Stimulated activated CD8-positive, alpha-beta memory T cell treated with anti-CD3 and anti-CD28 coated beads, Interleukin-2, amount 100 ng/mL, for 48 hours (primary cell): ENCODE data around the gene ZNF580.

Experiments
- DNase-seq, 2 donors: peaks; one replicate each; pipeline ENCODE4 v3.0.0-alpha.2; 2020; ENCODE audit warnings: low read depth in 2 of 2

The ZNF580 gene

DNA sequence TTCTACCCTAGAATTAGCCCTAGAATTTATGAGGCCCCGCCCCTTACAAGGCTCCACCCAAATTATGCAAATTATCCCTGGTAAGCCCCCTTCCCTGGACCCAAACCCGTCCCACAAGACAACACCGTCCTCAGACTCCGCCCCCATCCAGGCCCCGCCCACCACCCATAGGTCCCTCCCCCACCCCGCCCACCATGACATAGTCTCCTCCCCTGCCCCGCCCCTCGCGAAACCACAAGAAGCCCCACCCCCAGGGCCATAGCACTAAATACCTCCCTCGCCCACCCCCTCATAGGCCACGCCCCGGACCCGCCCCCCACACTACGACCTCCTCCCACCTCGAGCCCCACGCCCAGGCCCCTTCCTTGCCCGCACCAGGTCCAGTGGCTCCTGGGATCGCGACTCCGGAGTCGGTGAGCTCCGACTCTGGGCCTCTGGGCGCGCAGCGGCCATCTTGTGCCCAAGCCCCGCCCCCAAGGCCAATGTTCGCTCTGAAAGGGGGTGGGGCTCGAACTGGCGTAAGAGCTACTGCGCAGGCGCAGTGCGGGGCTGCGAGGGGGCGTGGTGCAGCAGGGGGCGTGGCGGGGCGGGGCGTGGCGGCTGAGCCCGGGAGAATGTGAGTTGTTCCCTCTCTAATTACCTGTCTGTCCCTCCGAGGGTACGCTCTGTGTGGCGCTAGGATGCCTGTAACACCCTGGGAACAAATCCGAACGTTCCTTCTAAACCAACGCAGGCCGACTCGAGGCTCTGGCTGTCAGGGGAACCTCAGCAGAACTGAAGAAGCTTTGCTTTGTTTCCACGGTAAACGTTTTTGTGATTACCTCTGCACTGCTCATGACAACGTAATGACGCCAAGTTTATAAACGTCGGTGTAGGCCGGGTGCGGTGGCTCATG, 16.4 kb upstream of the ZNF580 start, which contains the start of gene ZNF784:
TSS of gene ZNF784 (minus strand) at position 458 of the 895 bp plus-strand sequence. CDS start at position 453, 5 bp downstream.
- peak; percentile 89 to 96 for DNase-seq

DNA sequence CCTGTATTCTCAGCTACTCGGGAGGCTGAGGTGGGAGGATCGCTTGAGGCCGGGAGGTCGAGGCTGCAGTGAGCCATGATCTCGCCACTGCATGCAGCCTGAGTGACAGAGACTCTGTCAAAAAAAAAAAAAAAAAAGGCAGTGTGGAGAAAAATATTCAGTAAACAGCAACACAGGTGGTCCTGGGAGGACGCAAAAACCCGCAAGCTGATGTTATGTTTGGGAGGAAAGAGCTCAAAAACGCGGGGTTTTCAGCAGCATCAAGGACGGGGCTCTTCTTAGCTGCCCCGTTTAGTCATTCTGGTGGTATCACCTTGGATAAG, 15.8 kb upstream of the ZNF580 start:
- no peak for DNase-seq

DNA sequence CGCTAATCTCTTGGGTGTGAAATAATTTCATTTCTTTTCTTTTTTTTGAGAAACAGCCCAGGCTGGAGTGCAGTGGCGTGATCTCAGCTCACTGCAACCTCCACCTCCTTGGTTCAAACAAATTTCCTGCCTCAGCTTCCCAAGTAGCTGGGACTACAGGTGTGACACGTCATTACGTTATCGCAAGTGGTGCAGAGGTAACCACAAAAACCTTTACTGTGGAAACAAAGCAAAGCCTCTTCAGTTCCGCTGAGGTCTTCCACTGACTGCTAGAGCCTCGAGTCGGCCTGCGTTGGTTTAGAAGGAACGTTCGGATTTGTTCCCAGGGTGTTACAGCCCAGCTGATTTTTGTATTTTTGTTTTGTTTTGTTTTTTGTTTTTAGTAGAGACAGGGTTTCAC, 14.5 kb upstream of the ZNF580 start:
- DNase-seq, result no peak

DNA sequence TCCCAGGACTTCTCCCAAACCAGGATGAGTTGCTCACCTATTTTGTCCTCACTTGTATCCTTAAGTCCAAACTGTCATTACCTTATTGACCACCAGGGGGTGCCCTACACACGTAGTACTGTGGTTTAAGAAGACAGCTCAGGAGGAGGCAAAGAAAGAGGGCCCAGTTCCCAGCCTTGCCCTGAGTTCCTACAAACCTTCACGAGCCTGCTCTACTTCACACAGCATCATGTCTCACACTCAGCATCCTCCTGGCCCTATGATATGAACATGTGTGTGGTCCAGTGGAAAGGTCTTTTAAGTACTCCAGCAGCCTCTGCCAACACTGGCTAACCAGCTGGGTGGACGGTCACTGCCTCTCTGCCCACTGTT, 8.4 kb upstream of the ZNF580 start:
- DNase-seq, result peak; percentile 62 to 74

DNA sequence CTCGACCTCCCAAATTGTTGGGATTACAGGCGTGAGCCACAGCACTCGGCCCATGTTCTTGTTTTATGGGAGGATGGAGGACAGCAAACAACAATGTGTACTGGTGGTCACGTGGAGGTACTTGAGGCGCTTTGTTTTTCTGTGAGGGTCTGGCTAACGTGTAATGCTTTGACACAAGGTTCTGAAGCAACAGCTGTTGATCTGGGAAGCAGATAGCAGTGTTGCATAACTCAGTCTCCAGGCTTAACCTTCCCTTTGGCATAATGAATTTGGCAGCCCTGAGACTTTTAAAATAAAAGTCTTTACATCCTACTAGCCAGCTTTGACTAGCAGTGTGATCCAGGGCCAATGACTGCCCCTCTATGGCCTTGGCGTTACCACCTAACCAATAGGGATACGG, 6.9 kb upstream of the ZNF580 start:
- no peak for DNase-seq

DNA sequence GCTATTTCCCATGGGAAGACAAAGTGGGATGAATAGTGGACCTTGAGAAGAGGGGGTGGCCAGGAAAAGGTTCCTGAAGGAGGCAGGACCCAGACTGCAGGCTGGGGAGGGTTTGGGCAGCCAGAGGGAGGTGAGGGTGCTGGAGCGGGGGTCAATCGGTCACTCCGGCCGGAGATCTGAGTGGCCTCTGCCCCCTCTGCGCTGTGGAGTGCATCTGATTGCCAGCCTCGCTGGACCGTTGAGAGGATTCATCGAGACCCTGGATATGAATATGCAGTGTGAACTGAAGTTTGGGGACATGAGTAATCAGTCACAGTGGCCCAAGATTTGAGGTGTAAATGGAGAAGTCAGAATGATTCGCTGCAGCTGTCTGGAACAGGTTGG, 5.5 kb upstream of the ZNF580 start:
- no peak for DNase-seq

DNA sequence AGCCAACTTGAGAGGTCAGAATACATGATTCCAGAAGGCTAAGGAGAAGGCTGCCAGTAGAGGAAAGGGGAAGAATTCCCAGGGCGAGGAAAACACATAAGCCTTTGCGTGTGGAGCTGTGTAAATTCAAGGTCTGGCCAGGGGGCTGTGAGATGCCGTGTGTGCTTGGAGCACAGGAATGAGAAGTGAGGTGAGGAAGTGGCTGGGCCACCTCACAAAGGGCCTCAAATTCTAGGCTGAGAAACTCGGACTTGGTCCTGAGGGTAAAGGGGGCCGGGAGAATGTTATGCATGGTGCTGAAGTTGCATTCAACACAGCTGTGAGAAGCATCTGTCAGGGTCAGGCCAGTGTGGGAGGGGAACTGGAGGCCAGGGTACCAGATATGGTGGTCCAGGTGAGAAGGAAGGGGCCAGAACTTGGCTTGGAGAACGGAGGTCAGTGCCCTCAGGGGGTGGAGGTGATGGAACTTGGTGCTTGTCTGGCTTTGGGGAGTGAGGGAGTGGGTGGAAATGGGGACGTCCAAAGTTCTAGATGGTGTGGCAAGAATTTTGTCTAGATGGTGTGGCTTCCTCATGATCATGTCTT, 4.9 kb upstream of the ZNF580 start:
- no peak for DNase-seq

DNA sequence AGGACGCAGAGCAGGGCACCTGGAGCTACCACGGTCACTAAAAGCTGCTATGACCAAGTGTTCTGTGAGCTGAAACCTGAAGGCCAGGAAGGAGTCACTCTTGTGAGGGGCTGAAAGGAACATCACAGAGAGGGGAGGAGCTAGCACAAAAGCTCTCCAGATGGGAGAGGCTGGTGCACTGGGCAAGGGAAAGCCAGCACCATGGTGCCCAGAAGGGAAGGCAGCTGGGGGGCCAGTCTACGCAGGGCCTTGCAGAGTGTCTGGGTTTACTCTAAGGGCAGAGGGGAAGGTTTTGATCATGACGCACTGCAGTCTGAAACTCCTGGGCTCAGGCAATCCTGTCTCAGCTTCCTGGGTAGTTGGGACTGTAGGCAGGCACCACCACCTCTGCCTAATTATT, 4.1 kb upstream of the ZNF580 start:
- DNase-seq, result no peak

DNA sequence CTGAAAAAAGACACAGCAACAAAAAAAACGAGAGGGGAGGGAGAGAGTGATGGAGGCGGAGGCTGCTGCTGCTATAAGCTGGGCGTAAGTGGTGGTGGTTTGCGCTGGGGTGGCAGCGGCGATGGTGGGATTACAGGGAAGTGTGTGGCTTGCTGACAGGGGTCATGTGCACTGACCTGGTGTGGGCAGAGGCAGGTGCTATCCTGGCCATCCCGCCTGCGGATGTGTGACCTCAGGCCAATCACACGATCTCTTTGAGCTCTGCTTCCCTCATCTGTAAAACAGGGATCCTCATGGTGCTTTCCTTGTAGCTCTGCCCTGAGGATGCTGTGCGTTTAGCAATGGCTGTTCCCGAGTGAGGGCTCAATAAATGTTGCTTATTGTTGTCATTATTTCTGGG, 3.3 kb upstream of the ZNF580 start:
- no peak for DNase-seq

DNA sequence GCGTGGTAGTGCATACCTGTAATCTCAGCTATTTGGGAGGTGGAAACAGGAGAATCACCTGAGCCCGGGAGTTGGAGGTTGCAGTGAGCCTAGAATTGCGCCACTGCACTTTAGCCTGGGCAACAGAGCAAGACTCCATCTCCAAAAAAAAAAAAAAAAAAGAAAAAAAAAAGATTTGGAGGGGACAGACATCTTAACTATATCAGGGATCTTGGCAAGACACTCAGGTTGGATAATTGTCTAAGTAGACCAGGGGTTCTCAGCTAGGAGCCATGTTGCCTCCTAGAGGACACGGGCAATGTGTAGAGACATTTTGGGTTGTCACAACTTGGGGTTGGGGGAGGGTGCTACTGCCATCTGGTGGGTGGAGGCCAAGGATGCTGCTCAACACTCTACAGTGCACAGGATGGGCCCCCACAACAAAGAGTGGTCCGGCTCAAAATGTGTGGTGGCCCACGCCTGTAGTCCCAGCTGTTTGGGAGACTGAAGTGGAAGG, 1.9 kb upstream of the ZNF580 start:
- peak in 1 of 2 donors; percentile 59 for DNase-seq

DNA sequence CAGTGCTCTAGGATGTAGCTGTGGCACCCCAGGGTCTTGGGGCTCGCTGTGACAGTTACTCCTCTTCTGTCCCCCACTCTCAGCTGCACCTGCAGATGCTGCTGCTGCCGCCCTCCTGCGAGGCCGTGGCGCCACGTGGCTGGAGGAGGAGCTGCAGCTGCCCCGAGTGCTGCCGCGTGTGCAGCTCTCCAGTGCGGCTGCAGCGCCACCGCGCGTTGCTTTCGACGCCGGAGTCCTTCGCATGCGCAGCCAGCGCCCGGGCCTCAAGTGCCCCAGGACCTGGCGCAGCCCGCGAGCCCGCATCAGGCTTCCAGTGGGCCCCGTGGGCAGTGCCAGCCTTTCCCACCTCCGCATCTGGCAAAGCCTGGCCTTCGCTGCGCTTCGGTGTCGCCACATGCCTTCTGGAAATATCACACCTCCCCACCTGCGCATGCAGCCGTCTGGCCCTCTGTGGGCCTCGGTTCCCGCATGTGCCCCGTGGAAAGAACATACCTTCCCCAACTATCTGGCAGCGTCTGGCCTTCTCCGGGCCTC, 692 bp upstream of the ZNF580 start:
- DNase-seq, result peak; percentile 63 to 65

DNA sequence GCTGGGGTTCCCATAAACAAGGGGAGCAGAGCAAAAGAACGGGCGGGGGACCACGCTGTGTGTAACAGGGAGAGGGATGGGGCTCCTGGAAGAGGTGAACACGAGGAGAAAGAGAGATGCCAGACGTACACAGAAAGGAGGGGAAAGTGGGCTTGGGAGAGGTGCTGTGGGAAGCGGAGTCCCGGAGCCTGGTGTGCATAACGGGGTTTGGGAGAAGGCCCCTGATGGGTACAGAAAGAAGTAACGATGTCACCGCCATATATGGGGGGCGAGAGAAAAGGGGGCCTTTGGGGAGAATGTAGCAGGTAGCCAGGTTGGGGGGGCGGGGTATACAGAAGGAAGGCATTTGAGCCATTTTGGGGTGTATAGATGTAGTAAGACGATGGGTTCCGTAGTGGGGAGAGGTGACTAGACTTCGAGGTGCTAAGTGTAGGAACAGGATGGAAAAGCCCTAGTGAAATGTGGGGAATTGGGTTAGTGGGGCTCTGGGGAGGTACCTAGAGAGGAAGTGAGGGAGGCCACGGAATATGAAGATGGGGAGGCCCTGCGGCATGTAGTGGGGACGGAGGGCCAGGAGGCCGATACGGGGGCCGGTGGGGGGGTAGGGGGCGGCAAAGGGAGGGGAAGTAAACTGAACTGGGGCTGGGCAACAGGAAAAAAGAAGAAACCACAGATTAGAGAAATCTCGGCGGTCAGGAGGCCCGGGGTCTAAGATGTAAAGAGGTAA, 787 bp downstream of the ZNF580 start:
- no peak for DNase-seq

DNA sequence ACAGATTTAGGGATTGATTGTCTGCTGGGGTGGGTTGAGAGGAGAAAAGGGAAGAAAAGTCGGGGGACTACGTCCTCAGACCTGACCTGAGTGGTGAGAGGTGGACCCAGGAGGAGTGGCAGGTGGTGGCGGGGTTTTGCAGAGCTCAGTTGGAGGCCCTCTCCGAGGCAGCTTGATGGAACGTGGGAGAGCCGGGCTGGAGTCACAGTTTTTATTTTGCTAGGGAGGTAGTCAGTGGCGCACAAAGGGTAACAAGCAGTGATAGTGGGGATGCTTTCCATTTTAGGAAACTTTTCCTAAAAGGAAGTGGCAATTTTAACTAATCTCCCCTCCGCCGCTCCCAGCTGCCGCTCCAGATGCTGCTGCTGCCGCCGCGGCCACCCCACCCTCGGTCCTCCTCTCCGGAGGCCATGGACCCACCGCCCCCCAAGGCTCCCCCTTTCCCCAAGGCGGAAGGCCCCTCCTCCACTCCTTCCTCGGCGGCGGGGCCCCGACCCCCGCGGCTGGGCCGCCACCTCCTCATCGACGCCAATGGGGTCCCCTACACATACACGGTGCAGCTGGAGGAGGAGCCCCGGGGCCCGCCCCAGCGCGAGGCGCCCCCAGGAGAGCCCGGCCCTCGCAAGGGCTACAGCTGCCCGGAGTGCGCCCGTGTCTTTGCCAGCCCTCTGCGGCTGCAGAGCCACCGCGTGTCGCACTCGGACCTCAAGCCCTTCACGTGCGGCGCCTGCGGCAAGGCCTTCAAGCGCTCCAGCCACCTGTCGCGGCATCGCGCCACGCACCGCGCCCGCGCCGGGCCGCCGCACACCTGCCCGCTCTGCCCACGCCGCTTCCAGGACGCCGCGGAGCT, 1.6 kb downstream of the ZNF580 start:
- no peak for DNase-seq

DNA sequence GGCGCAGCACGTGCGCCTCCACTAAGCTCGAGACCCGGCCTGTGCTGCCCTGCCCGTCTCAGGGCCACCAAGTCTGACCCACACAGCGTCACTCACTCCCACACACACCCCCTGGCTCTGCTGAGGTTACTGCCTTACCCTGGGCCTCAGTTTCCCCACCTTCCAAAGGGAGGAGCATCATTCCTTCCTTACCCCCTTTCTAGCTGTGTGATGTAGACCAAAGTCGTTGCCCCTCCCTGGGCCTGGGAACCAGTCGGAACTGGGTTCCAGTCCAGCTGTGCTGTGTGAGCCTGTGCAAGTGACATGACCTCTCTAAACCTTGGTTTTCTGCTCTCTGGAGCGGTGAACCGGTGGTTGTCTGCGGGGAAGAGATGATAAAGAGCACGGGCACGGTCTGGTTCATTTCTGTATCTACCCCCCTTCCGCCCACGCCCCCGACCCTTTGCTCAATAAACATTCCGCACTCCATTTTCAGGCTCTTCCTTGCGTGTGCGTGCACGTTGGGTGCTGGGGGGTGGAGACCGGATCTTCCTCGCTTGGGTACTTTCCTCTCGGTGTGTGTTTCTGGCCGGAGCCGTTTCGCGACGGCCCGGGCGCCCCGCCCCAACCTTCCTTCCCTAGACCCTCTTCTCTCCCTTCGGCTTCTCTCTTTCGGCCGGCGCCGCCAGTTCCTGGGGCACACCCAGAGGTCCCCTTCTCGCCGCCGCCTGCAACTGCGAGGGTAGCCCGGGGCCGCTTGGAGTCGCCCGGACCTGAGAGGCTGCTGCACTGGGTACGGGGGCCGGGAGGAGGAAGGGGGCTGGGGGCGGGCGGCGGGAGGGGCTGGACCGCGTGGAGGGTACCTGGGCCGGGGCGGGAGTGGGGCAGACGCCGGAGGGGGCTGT, 2.4 kb downstream of the ZNF580 start, which contains the start of gene ZNF581:
TSS of gene ZNF581 (plus strand) at position 647 of the 884 bp plus-strand sequence. CDS start 923 bp downstream, outside the sequence.
- DNase-seq, result peak; percentile 70 to 75

DNA sequence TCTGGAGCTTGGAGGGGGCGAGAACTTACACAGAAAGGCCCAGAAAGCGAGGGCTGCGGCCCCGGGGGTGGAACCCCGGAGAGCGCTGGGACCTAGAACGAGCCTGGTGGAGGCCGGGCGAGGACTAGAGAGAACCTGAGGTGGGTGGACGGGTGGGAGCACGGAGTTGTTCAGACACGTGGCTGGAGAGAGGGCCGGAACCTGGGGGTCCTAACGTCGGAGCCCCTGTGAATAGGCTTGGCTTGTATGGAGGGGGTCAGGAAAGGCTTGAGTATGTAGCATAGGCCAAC, 3.0 kb downstream of the ZNF580 start:
- DNase-seq, result no peak

DNA sequence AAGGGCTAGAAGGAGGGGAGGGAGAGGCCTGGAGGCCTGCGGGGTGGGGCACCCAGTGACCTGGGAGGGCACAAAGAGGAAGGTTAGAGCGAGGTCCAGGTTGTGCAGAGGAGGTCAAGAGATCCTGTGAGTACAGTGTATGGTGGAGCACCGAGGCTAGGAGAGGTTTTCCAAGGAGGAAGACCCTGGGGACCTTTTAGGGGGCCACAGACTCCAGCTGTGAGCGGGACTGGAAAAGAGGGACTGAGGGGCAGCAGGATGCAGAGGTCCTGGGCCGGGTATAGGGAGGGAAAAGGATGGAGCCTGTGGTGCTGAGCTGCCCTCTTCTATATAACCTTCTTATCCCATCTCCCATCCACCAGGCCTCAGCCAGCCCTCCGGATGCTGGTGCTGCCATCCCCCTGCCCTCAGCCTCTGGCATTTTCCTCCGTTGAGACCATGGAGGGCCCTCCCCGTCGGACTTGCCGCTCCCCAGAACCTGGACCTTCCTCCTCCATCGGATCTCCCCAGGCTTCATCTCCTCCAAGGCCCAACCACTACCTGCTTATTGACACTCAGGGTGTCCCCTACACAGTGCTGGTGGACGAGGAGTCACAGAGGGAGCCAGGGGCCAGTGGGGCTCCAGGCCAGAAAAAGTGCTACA, 3.5 kb downstream of the ZNF580 start:
- DNase-seq, result no peak

DNA sequence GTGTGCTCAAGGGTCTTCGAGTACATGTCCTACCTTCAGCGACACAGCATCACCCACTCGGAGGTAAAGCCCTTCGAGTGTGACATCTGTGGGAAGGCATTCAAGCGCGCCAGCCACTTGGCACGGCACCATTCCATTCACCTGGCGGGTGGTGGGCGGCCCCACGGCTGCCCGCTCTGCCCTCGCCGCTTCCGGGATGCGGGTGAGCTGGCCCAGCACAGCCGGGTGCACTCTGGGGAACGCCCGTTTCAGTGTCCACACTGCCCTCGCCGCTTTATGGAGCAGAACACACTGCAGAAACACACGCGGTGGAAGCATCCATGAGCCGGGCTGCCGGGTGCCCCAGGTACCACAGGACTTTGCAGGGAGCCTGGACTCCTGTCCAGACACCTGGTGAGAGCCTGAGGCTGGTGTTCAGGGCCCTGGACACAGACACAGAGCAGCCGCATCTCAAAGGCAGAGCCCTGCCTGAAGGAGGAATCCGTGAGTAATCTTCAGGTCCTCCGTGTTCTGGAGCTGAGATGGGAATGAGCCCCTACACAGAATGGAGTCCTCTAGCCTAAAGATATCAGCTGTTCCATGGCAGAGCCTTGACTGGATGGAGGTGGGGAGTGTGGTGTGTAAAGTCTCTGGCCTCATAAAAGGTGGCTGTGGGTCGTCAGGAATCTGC, 4.2 kb downstream of the ZNF580 start:
- no peak for DNase-seq

DNA sequence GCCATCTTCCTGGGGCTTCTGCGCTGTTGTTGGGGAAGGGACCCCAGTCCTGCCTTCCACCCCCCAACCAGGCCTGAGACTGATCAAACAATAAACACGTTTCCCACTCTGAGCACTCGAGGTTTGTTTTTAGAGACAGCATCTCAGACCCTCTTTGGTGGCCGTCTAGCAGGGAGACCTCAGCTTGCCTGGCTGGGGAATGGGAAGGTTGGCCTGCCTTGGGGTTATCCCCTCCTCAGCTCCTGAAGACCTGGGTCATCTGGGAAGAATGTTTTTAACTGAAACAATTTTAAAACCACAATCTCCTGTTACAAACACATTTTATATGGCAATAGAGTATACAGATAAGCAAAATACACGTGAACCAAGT, 4.7 kb downstream of the ZNF580 start:
- DNase-seq, result no peak

DNA sequence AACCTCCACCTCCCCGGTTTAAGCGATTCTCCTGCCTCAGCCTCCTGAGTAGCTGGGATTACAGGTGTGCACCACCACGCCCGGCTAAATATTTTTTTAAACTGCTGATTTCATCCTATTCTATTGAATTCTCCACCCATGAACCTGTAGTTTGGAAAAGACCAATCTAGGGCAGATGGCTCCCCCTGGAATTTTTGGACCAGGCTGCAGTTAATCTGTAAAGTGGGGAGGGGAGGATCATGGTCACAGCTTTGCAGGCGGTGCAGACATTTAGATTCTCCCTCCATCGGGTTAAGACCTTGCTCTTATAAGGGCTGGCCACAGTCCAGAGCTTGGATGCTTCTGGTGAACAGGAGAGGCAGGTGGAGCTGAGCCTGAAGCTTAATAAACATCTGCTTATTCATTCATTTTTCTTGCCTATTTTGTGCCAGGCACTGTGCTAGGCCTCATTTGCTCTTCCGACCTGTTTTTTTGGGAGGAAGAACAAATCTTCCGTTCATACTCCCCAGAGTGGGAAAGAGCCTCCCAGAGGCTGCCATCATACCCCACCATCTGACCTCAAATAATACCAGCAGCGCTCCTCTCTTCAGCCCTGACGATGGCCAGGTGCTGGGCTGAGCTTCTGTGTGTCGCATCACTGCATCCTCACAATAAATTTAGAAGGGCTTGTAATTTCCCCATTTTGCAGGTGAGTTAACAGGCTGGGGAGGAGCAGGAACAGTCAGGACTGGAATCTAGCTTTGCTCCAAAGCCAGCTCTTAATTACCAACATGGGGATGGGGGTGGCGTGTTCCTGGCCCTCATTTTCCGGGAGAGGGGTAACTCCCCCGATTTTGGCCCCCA, 6.3 kb downstream of the ZNF580 start:
- DNase-seq, result no peak
